Neural progenitor cell (in vitro differentiated cells): ENCODE measurements around the gene NEDD4.

Experiments used
- CTCF ChIP-seq: fragments of 200-600 bp; sonication (generic); IDR thresholded peaks from 2 replicates; pipeline ENCODE4 v1.5.1; 2017; ENCODE audit warnings: antibody characterized with exemption, mild to moderate bottlenecking
- EZH2 ChIP-seq: fragments of 200-600 bp; sonication (generic); IDR thresholded peaks from 2 replicates; pipeline ENCODE4 v1.6.1; 2017; ENCODE audit warnings: antibody characterized with exemption, mild to moderate bottlenecking, moderate library complexity

GRCh38 chr15:55960946-55961345 lies 32.5 kb downstream of the NEDD4 start:
- TF ChIP-seq CTCF, result no peak
- TF ChIP-seq EZH2, result no peak
